SK-N-SH (cell line): Measurements from ENCODE around the gene ATM. TPM values are rescaled to one million over a fixed set of nuclear protein-coding genes. Genes with fewer than 3 reads are reported as not detected.

ENCODE experiments used
- CTCF ChIA-PET: fragments of 300-600, 350-600 bp; formaldehyde crosslinking; extraction: SDS; loops from one replicate; lab custom pipeline; 2021; lab: Yijun Ruan, JAX
- POLR2A ChIA-PET: fragments of 350-600 bp; sonication (Branson Sonifier 250); formaldehyde crosslinking; extraction: SDS; loops from one replicate; lab custom pipeline; 2020; ENCODE audit warnings: antibody characterized with exemption, inconsistent platforms; lab: Yijun Ruan, JAX
- DNase-seq: peaks from one replicate; pipeline ENCODE4 v3.0.0; 2012
- H2AFZ ChIP-seq: fragments of 200-600 bp; sonication (generic); 2 replicates; pipeline ENCODE4 v1.8.1; 2016; ENCODE audit warnings: antibody characterized with exemption, mild to moderate bottlenecking, low read depth
- H3F3A ChIP-seq: fragments of 200-600 bp; sonication (generic); replicated peaks from 2 replicates; pipeline ENCODE3; 2016; ENCODE audit warnings: antibody characterized with exemption, mild to moderate bottlenecking; ENCODE audit not compliant: insufficient read depth
- H3K27ac ChIP-seq, 2 experiments: fragments of 200-500 bp in 1 of 2; fragments of 200-600 bp in 1 of 2; sonication (Bioruptor generic) in 1 of 2; sonication (generic), shearing (Covaris generic) in 1 of 2; 2 replicates each; pipeline versions ENCODE4 v1.5.1 to v1.6.1; 2014 to 2016; ENCODE audit warnings: low read depth in 2 of 2, inconsistent platforms in 1 of 2, low read length in 1 of 2, mild to moderate bottlenecking in 1 of 2, mixed read lengths in 1 of 2
- H3K27me3 ChIP-seq: fragments of 200-600 bp; sonication (generic), shearing (Covaris generic); 2 replicates; pipeline ENCODE4 v1.6.1; 2016; ENCODE audit warnings: mixed run types; ENCODE audit not compliant: insufficient read depth
- H3K36me3 ChIP-seq, 2 experiments: fragments of 200-500 bp in 1 of 2; fragments of 200-600 bp in 1 of 2; sonication (Bioruptor generic) in 1 of 2; sonication (generic) in 1 of 2; replicated peaks in 1 of 2; 2 replicates each; pipeline versions ENCODE3 to v1.5.1; 2014 to 2016; ENCODE audit warnings: low read length in 1 of 2, mild to moderate bottlenecking in 1 of 2; ENCODE audit not compliant: insufficient read depth in 2 of 2, control insufficient read depth in 1 of 2
- H3K4me1 ChIP-seq, 2 experiments: fragments of 200-500 bp in 1 of 2; fragments of 200-600 bp in 1 of 2; sonication (Bioruptor generic) in 1 of 2; sonication (generic), shearing (Covaris generic) in 1 of 2; 2 replicates each; pipeline versions ENCODE4 v1.5.1 to v1.6.1; 2014 to 2016; ENCODE audit warnings: low read depth in 1 of 2, low read length in 1 of 2, mixed run types in 1 of 2; ENCODE audit not compliant: insufficient read depth in 2 of 2, control insufficient read depth in 1 of 2
- H3K4me2 ChIP-seq: fragments of 200-600 bp; sonication (generic), shearing (Covaris generic); 2 replicates; pipeline ENCODE4 v1.6.1; 2017; ENCODE audit warnings: mixed run types
- H3K4me3 ChIP-seq, 2 experiments: fragments of 200-500 bp in 1 of 2; fragments of 200-600 bp in 1 of 2; sonication (Bioruptor generic) in 1 of 2; sonication (generic), shearing (Covaris generic) in 1 of 2; 2 replicates each; pipeline versions ENCODE4 v1.5.1 to v1.8.1; 2014 to 2016; ENCODE audit warnings: low read depth in 2 of 2, inconsistent platforms in 1 of 2, low read length in 1 of 2, mild to moderate bottlenecking in 1 of 2, mixed read lengths in 1 of 2, moderate library complexity in 1 of 2
- H3K79me2 ChIP-seq: fragments of 200-600 bp; sonication (generic); 2 replicates; pipeline ENCODE4 v1.8.1; 2017; ENCODE audit warnings: mild to moderate bottlenecking; ENCODE audit not compliant: insufficient read depth
- H3K9ac ChIP-seq: fragments of 200-600 bp; sonication (generic); 2 replicates; pipeline ENCODE4 v1.6.1; 2017; ENCODE audit warnings: mixed run types
- H3K9me2 ChIP-seq: fragments of 200-600 bp; sonication (generic); 2 replicates; pipeline ENCODE4 v1.6.1; 2017; ENCODE audit warnings: mixed run types
- H3K9me3 ChIP-seq: fragments of 200-600 bp; sonication (generic); 2 replicates; pipeline ENCODE4 v1.6.1; 2017; ENCODE audit warnings: mixed run types, mild to moderate bottlenecking, moderate library complexity
- H4K20me1 ChIP-seq: fragments of 200-600 bp; sonication (generic); 2 replicates; pipeline ENCODE4 v1.6.1; 2017; ENCODE audit warnings: mild to moderate bottlenecking, mixed run types; ENCODE audit not compliant: insufficient read depth
- ELF1 ChIP-seq: IDR thresholded peaks from 2 replicates; pipeline ENCODE4 v1.4.0; 2012
- FOSL2 ChIP-seq: IDR thresholded peaks from 2 replicates; pipeline ENCODE4 v1.4.0; 2012; ENCODE audit warnings: low read depth, mild to moderate bottlenecking, moderate library complexity, borderline replicate concordance
- FOXJ3 ChIP-seq: sonication (generic); formaldehyde crosslinking; IDR thresholded peaks from 2 replicates; pipeline ENCODE4 v1.5.1; 2020; ENCODE audit warnings: mild to moderate bottlenecking, missing genetic modification reagents
- NFIC ChIP-seq: IDR thresholded peaks from 2 replicates; pipeline ENCODE4 v1.4.0; 2012; ENCODE audit warnings: borderline replicate concordance
- NRF1 ChIP-seq: IDR thresholded peaks from 2 replicates; pipeline ENCODE4 v1.6.1; 2012; ENCODE audit warnings: low read depth, mild to moderate bottlenecking, low read length
- RFX5 ChIP-seq: IDR thresholded peaks from 2 replicates; pipeline ENCODE4 v1.6.1; 2012; ENCODE audit warnings: mild to moderate bottlenecking, improper control_type of control experiment, low read length
- SIN3A ChIP-seq: IDR thresholded peaks from 2 replicates; pipeline ENCODE4 v1.6.1; 2012; ENCODE audit warnings: low read depth, mild to moderate bottlenecking, low read length, moderate library complexity, borderline replicate concordance
- WGBS: methylation state at CpG from one replicate; pipeline ENCODE4 v1.1.6; 2017; ENCODE audit warnings: low lambda C conversion rate; 5-methylcytosine and 5-hydroxymethylcytosine counted together
- polyA plus RNA-seq, 3 experiments: library from polyadenylated mRNA; depleted of rRNA; stranded (reverse); fragments of >200 nt; gene quantifications; 2 replicates each; pipeline ENCODE4 v1.2.3, GENCODE V29; 2012
- TF ChIP-seq, protein P1 (sequence below): IDR thresholded peaks from 2 replicates; pipeline ENCODE4 v1.4.0; 2012; ENCODE audit warnings: low read depth
- TF ChIP-seq, protein P2 (sequence below): IDR thresholded peaks from 2 replicates; pipeline ENCODE4 v1.6.1; 2012; ENCODE audit warnings: mild to moderate bottlenecking, low read depth, low read length, moderate library complexity
- TF ChIP-seq, protein P3 (sequence below): IDR thresholded peaks from 2 replicates; pipeline ENCODE4; 2012
- TF ChIP-seq, protein P4 (sequence below): fragments of 150-350 bp; IDR thresholded peaks from 2 replicates; pipeline ENCODE4 v1.6.1; 2017; ENCODE audit warnings: antibody characterized with exemption, low read length, low read depth, borderline replicate concordance
- TF ChIP-seq, protein P5 (sequence below): fragments of 200-600 bp; sonication (generic); IDR thresholded peaks from 2 replicates; pipeline ENCODE4 v1.6.1; 2017; ENCODE audit warnings: antibody characterized with exemption, mild to moderate bottlenecking, moderate library complexity
- TF ChIP-seq, protein P6 (sequence below): IDR thresholded peaks from 2 replicates; pipeline ENCODE4 v1.4.0; 2012; ENCODE audit warnings: low read depth, borderline replicate concordance
- TF ChIP-seq, protein P7 (sequence below): fragments of 150-350 bp; IDR thresholded peaks from 2 replicates; pipeline ENCODE4 v1.6.1; 2016; ENCODE audit warnings: mild to moderate bottlenecking, low read depth, low read length

Gene ATM, protein sequence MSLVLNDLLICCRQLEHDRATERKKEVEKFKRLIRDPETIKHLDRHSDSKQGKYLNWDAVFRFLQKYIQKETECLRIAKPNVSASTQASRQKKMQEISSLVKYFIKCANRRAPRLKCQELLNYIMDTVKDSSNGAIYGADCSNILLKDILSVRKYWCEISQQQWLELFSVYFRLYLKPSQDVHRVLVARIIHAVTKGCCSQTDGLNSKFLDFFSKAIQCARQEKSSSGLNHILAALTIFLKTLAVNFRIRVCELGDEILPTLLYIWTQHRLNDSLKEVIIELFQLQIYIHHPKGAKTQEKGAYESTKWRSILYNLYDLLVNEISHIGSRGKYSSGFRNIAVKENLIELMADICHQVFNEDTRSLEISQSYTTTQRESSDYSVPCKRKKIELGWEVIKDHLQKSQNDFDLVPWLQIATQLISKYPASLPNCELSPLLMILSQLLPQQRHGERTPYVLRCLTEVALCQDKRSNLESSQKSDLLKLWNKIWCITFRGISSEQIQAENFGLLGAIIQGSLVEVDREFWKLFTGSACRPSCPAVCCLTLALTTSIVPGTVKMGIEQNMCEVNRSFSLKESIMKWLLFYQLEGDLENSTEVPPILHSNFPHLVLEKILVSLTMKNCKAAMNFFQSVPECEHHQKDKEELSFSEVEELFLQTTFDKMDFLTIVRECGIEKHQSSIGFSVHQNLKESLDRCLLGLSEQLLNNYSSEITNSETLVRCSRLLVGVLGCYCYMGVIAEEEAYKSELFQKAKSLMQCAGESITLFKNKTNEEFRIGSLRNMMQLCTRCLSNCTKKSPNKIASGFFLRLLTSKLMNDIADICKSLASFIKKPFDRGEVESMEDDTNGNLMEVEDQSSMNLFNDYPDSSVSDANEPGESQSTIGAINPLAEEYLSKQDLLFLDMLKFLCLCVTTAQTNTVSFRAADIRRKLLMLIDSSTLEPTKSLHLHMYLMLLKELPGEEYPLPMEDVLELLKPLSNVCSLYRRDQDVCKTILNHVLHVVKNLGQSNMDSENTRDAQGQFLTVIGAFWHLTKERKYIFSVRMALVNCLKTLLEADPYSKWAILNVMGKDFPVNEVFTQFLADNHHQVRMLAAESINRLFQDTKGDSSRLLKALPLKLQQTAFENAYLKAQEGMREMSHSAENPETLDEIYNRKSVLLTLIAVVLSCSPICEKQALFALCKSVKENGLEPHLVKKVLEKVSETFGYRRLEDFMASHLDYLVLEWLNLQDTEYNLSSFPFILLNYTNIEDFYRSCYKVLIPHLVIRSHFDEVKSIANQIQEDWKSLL (N-terminal part only)
- polyA plus RNA-seq (2012; rRNA removed) = 14.1 and 20.4 TPM in 2 replicates
- polyA plus RNA-seq (2012; cell fraction: cytosol; rRNA removed) = 17.3 and 22.7 TPM in 2 replicates
- 24.4 and 55.9 TPM in 2 replicates for polyA plus RNA-seq (2012; cell fraction: nucleus; rRNA removed)

DNA sequence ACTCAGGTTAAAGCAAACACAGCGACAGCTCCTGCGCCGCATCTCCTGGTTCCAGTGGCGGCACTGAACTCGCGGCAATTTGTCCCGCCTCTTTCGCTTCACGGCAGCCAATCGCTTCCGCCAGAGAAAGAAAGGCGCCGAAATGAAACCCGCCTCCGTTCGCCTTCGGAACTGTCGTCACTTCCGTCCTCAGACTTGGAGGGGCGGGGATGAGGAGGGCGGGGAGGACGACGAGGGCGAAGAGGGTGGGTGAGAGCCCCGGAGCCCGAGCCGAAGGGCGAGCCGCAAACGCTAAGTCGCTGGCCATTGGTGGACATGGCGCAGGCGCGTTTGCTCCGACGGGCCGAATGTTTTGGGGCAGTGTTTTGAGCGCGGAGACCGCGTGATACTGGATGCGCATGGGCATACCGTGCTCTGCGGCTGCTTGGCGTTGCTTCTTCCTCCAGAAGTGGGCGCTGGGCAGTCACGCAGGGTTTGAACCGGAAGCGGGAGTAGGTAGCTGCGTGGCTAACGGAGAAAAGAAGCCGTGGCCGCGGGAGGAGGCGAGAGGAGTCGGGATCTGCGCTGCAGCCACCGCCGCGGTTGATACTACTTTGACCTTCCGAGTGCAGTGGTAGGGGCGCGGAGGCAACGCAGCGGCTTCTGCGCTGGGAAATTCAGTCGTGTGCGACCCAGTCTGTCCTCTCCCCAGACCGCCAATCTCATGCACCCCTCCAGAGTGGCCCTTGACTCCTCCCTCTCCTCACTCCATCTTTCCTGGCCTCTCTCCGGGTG, at the start of gene ATM, which contains the start of gene NPAT:
Gene ATM (plus strand): TSS at position 494 of the 774 bp plus-strand sequence. CDS start 4,558 bp downstream, outside the sequence.
Gene NPAT (minus strand): TSS at position 65 of the 774 bp plus-strand sequence. CDS start 102 bp downstream, outside the sequence.
- no peaks in the 10 kb centered on the region for H4K20me1 ChIP-seq
- H3K27ac ChIP-seq = peak within 1 kb of the TSS; percentile 92 to 96
- H3K36me3 ChIP-seq = peaks cover 7 to 8% of the 10 kb centered on the region in 2 experiments
- peak within 1 kb of the TSS; percentile 83 to 97 for H3K4me3 ChIP-seq
- no peaks in the 10 kb centered on the region for H3K9me3 ChIP-seq
- peaks cover 10 to 23% of the 10 kb centered on the region in 2 experiments; a peak in 3 of 4 replicates for H3K4me1 ChIP-seq
- DNase-seq = peak; percentile 91
- no peaks in the 10 kb centered on the region for H3K9me2 ChIP-seq
- H2AFZ ChIP-seq = peak within 1 kb of the TSS; percentile 86
- H3K4me2 ChIP-seq = peak within 1 kb of the TSS; percentile 94
- H3K79me2 ChIP-seq = peaks cover 86% of the 10 kb centered on the region
- H3F3A ChIP-seq = peaks cover 9% of the 10 kb centered on the region
- H3K27me3 ChIP-seq = no peaks in the 10 kb centered on the region
- ChIA-PET POLR2A (interaction anchor here (1.1 to 1.6 kb wide), 2 partner anchors 16 to 214 kb away, joined by 3 read pairs; partner anchors contain the start of gene CUL5), CTCF (interaction anchor here (0.6 to 3.6 kb wide), 15 partner anchors 9 to 495 kb away, joined by 3 to 9 read pairs (median 4); partner anchors contain the start of genes ACAT1 and CUL5)
- peak within 1 kb of the TSS; percentile 93 for H3K9ac ChIP-seq
- WGBS = under 1% methylated on average over 35 of the region's 70 CpGs
- TF ChIP-seq, protein P1, sequence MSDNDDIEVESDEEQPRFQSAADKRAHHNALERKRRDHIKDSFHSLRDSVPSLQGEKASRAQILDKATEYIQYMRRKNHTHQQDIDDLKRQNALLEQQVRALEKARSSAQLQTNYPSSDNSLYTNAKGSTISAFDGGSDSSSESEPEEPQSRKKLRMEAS = peak; percentile 95
- TF ChIP-seq, protein P2, sequence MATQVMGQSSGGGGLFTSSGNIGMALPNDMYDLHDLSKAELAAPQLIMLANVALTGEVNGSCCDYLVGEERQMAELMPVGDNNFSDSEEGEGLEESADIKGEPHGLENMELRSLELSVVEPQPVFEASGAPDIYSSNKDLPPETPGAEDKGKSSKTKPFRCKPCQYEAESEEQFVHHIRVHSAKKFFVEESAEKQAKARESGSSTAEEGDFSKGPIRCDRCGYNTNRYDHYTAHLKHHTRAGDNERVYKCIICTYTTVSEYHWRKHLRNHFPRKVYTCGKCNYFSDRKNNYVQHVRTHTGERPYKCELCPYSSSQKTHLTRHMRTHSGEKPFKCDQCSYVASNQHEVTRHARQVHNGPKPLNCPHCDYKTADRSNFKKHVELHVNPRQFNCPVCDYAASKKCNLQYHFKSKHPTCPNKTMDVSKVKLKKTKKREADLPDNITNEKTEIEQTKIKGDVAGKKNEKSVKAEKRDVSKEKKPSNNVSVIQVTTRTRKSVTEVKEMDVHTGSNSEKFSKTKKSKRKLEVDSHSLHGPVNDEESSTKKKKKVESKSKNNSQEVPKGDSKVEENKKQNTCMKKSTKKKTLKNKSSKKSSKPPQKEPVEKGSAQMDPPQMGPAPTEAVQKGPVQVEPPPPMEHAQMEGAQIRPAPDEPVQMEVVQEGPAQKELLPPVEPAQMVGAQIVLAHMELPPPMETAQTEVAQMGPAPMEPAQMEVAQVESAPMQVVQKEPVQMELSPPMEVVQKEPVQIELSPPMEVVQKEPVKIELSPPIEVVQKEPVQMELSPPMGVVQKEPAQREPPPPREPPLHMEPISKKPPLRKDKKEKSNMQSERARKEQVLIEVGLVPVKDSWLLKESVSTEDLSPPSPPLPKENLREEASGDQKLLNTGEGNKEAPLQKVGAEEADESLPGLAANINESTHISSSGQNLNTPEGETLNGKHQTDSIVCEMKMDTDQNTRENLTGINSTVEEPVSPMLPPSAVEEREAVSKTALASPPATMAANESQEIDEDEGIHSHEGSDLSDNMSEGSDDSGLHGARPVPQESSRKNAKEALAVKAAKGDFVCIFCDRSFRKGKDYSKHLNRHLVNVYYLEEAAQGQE = no peak
- TF ChIP-seq, protein P3, sequence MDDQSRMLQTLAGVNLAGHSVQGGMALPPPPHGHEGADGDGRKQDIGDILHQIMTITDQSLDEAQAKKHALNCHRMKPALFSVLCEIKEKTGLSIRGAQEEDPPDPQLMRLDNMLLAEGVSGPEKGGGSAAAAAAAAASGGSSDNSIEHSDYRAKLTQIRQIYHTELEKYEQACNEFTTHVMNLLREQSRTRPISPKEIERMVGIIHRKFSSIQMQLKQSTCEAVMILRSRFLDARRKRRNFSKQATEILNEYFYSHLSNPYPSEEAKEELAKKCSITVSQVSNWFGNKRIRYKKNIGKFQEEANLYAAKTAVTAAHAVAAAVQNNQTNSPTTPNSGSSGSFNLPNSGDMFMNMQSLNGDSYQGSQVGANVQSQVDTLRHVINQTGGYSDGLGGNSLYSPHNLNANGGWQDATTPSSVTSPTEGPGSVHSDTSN = 0 out of 2 replicates have a peak, but pooled peaks have one; percentile 25
- no peak for TF ChIP-seq FOXJ3
- TF ChIP-seq FOSL2 = no peak
- peak; percentile 36; the same call in 1 of the 2 replicates for TF ChIP-seq RFX5
- TF ChIP-seq, protein P4, sequence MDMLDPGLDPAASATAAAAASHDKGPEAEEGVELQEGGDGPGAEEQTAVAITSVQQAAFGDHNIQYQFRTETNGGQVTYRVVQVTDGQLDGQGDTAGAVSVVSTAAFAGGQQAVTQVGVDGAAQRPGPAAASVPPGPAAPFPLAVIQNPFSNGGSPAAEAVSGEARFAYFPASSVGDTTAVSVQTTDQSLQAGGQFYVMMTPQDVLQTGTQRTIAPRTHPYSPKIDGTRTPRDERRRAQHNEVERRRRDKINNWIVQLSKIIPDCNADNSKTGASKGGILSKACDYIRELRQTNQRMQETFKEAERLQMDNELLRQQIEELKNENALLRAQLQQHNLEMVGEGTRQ = no peak
- TF ChIP-seq, protein P5, sequence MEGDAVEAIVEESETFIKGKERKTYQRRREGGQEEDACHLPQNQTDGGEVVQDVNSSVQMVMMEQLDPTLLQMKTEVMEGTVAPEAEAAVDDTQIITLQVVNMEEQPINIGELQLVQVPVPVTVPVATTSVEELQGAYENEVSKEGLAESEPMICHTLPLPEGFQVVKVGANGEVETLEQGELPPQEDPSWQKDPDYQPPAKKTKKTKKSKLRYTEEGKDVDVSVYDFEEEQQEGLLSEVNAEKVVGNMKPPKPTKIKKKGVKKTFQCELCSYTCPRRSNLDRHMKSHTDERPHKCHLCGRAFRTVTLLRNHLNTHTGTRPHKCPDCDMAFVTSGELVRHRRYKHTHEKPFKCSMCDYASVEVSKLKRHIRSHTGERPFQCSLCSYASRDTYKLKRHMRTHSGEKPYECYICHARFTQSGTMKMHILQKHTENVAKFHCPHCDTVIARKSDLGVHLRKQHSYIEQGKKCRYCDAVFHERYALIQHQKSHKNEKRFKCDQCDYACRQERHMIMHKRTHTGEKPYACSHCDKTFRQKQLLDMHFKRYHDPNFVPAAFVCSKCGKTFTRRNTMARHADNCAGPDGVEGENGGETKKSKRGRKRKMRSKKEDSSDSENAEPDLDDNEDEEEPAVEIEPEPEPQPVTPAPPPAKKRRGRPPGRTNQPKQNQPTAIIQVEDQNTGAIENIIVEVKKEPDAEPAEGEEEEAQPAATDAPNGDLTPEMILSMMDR = peak; percentile 76
- TF ChIP-seq, protein P6, sequence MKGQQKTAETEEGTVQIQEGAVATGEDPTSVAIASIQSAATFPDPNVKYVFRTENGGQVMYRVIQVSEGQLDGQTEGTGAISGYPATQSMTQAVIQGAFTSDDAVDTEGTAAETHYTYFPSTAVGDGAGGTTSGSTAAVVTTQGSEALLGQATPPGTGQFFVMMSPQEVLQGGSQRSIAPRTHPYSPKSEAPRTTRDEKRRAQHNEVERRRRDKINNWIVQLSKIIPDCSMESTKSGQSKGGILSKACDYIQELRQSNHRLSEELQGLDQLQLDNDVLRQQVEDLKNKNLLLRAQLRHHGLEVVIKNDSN = peak; percentile 67; the same call in 1 of the 2 replicates
- peak; percentile 90 for TF ChIP-seq ELF1
- peak; percentile 96 for TF ChIP-seq SIN3A
- TF ChIP-seq, protein P7, sequence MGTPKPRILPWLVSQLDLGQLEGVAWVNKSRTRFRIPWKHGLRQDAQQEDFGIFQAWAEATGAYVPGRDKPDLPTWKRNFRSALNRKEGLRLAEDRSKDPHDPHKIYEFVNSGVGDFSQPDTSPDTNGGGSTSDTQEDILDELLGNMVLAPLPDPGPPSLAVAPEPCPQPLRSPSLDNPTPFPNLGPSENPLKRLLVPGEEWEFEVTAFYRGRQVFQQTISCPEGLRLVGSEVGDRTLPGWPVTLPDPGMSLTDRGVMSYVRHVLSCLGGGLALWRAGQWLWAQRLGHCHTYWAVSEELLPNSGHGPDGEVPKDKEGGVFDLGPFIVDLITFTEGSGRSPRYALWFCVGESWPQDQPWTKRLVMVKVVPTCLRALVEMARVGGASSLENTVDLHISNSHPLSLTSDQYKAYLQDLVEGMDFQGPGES = peak; percentile 15; the same call in 1 of the 2 replicates
- no peak for TF ChIP-seq NFIC
- peak; percentile 88 for TF ChIP-seq NRF1
